Stimulated activated CD4-positive, alpha-beta T cell treated with anti-CD3 and anti-CD28 coated beads, Interleukin-2, amount 100 ng/mL, for 48 hours (primary cell): ENCODE measurements around the gene PTCD3.
A peak's percentile ranks its signal among the peaks of the same experiment; 100 is the strongest.

Experiments
- DNase-seq, 2 donors: peaks; one replicate each; pipeline ENCODE4 v3.0.0-alpha.2; 2020

The PTCD3 gene

GRCh38 chr2:86087936-86088850 lies 17.8 kb upstream of the PTCD3 start:
- DNase-seq: no peak

GRCh38 chr2:86094229-86094628 lies 11.8 kb upstream of the PTCD3 start:
- DNase-seq: no peak

- DNase-seq: no peak
Measured at GRCh38 chr2:86097114-86097896, 8.7 kb upstream of the PTCD3 start.

- no peak for DNase-seq
Measured at GRCh38 chr2:86097913-86098312, 8.1 kb upstream of the PTCD3 start.

GRCh38 chr2:86102157-86102556 lies 3.9 kb upstream of the PTCD3 start:
- no peak for DNase-seq

GRCh38 chr2:86105252-86105968 lies 625 bp upstream of the PTCD3 start, which contains the start of gene POLR1A:
Gene POLR1A (minus strand): TSS chr2:86105886. CDS start chr2:86105776, 110 bp downstream.
- peak; percentile 69 to 70 for DNase-seq

GRCh38 chr2:86107031-86107430 lies 996 bp downstream of the PTCD3 start:
- DNase-seq: no peak

GRCh38 chr2:86118130-86118529 lies 12.1 kb downstream of the PTCD3 start:
- DNase-seq: no peak

GRCh38 chr2:86123328-86123925 lies 17.4 kb downstream of the PTCD3 start:
- no peak for DNase-seq

GRCh38 chr2:86124683-86125082 lies 18.6 kb downstream of the PTCD3 start:
- DNase-seq: no peak

- DNase-seq: no peak
Measured at GRCh38 chr2:86134709-86135108, 28.7 kb downstream of the PTCD3 start.

- DNase-seq: no peak
Measured at GRCh38 chr2:86135653-86136052, 29.6 kb downstream of the PTCD3 start.

- DNase-seq: no peak
Measured at GRCh38 chr2:86136141-86136540, 30.1 kb downstream of the PTCD3 start.

- DNase-seq: no peak
Measured at GRCh38 chr2:86138736-86139625, 32.9 kb downstream of the PTCD3 start.

GRCh38 chr2:86139981-86140380 lies 33.9 kb downstream of the PTCD3 start:
- DNase-seq: no peak

GRCh38 chr2:86140969-86141392 lies 34.9 kb downstream of the PTCD3 start:
- no peak for DNase-seq

- no peak for DNase-seq
Measured at GRCh38 chr2:86142436-86143257, 36.6 kb downstream of the PTCD3 start.

- DNase-seq: no peak
Measured at GRCh38 chr2:86143307-86143706, 37.3 kb downstream of the PTCD3 start.

GRCh38 chr2:86143926-86144685 lies 38.1 kb downstream of the PTCD3 start:
- no peak for DNase-seq

GRCh38 chr2:86147793-86148192 lies 41.8 kb downstream of the PTCD3 start:
- no peak for DNase-seq
